Right kidney (tissue), 1 donor: ENCODE data around the gene GALNT14.
A peak's percentile ranks its signal among the peaks of the same experiment; 100 is the strongest.

Experiments
- DNase-seq: peaks from one replicate; pipeline ENCODE4 v3.0.0-alpha.2; 2016

Gene GALNT14

GRCh38 chr2:31054842-31055388 lies 83.3 kb downstream of the GALNT14 start:
- DNase-seq = no peak

GRCh38 chr2:31053929-31054782 lies 84.1 kb downstream of the GALNT14 start:
- DNase-seq = no peak

GRCh38 chr2:31052284-31052683 lies 86.0 kb downstream of the GALNT14 start:
- no peak for DNase-seq

- no peak for DNase-seq
Observed at GRCh38 chr2:31051258-31052140, 86.7 kb downstream of the GALNT14 start.

- DNase-seq = peak; percentile 43
Observed at GRCh38 chr2:31049916-31050588, 88.2 kb downstream of the GALNT14 start.

GRCh38 chr2:31049264-31049663 lies 89.0 kb downstream of the GALNT14 start:
- no peak for DNase-seq

GRCh38 chr2:31047599-31047998 lies 90.6 kb downstream of the GALNT14 start:
- DNase-seq = no peak

GRCh38 chr2:31038385-31038784 lies 99.9 kb downstream of the GALNT14 start:
- DNase-seq = no peak

- DNase-seq = no peak
Observed at GRCh38 chr2:31037058-31037457, 101.2 kb downstream of the GALNT14 start.

GRCh38 chr2:31033032-31033431 lies 105.2 kb downstream of the GALNT14 start:
- no peak for DNase-seq

GRCh38 chr2:31032475-31032874 lies 105.8 kb downstream of the GALNT14 start:
- DNase-seq = no peak

- no peak for DNase-seq
Observed at GRCh38 chr2:31031132-31031706, 107.0 kb downstream of the GALNT14 start.

GRCh38 chr2:31028417-31028816 lies 109.8 kb downstream of the GALNT14 start:
- no peak for DNase-seq

- DNase-seq = no peak
Observed at GRCh38 chr2:31027549-31027948, 110.7 kb downstream of the GALNT14 start.

- DNase-seq = no peak
Observed at GRCh38 chr2:31023541-31023940, 114.7 kb downstream of the GALNT14 start.

- DNase-seq = no peak
Observed at GRCh38 chr2:31020713-31021112, 117.5 kb downstream of the GALNT14 start.

- DNase-seq = no peak
Observed at GRCh38 chr2:31018280-31018679, 120.0 kb downstream of the GALNT14 start.

- no peak for DNase-seq
Observed at GRCh38 chr2:31016648-31017047, 121.6 kb downstream of the GALNT14 start.

GRCh38 chr2:31014516-31014915 lies 123.7 kb downstream of the GALNT14 start:
- no peak for DNase-seq

- DNase-seq = no peak
Observed at GRCh38 chr2:31013301-31013700, 124.9 kb downstream of the GALNT14 start.

GRCh38 chr2:31012406-31012805 lies 125.8 kb downstream of the GALNT14 start:
- DNase-seq = no peak

- no peak for DNase-seq
Observed at GRCh38 chr2:31011587-31011986, 126.7 kb downstream of the GALNT14 start.
